HCT116 (cell line): ENCODE results near the gene NAA60.

ENCODE experiments used
- ATF3 ChIP-seq: IDR thresholded peaks from 2 replicates; pipeline ENCODE4 v1.6.1; 2012
- CBX3 ChIP-seq: IDR thresholded peaks from 2 replicates; pipeline ENCODE4 v1.6.1; 2012; ENCODE audit warnings: low read depth
- CTCF ChIP-seq, 3 experiments: fragments of 200-600 bp in 1 of 3; sonication (generic) in 1 of 3; IDR thresholded peaks in 2 of 3; conservative IDR thresholded peaks in 1 of 3; 2 replicates each; pipeline ENCODE4 v1.5.1; 2012 to 2017; ENCODE audit warnings: low read depth in 2 of 3, low read length in 2 of 3, antibody characterized with exemption in 1 of 3, borderline replicate concordance in 1 of 3, control low read depth in 1 of 3, mild to moderate bottlenecking in 1 of 3, mixed read lengths in 1 of 3, mixed run types in 1 of 3, moderate library complexity in 1 of 3; ENCODE audit not compliant: insufficient read depth in 1 of 3
- EZH2 ChIP-seq: fragments of 200-600 bp; sonication (generic); IDR thresholded peaks from 2 replicates; pipeline ENCODE4 v1.6.1; 2017; ENCODE audit warnings: antibody characterized with exemption, mixed run types
- POLR2A ChIP-seq: IDR thresholded peaks from 2 replicates; pipeline ENCODE4 v1.7.0; 2011; ENCODE audit warnings: borderline replicate concordance; ENCODE audit not compliant: insufficient read depth, insufficient read length; ENCODE audit errors: extremely low read depth
- SP1 ChIP-seq: IDR thresholded peaks from 2 replicates; pipeline ENCODE4 v1.6.1; 2012; ENCODE audit warnings: low read depth

GRCh38 chr16:3458278-3458851 lies 14.9 kb downstream of the NAA60 start:
- TF ChIP-seq POLR2A (no peak), CBX3 (no peak), CTCF (IDR thresholded peaks at IDR 0.05 in 2 of 3, conservative IDR thresholded peaks at IDR 0.05 in 1 of 3; ENCODE audit: borderline replicate concordance in 1 of 3, insufficient read depth in 1 of 3, low read depth in 2 of 3, low read length in 2 of 3) (no peak), SP1 (no peak), EZH2 (no peak), ATF3 (no peak)
